Gastroesophageal sphincter (tissue), 3 donors: ENCODE results near the gene WDR26.

Experiments used
- CTCF ChIP-seq, 4 experiments: fragments of 200-600 bp in 2 of 4; fragments of 450-650 bp in 2 of 4; sonication (generic) in 1 of 4; IDR thresholded peaks; one replicate each; pipeline ENCODE4 v1.5.1; 2017 to 2019; ENCODE audit warnings: antibody characterized with exemption in 4 of 4, mild to moderate bottlenecking in 2 of 4, moderate library complexity in 2 of 4
- POLR2AphosphoS5 ChIP-seq: sonication (generic); formaldehyde crosslinking; IDR thresholded peaks from one replicate; pipeline ENCODE4 v1.6.1; 2017; ENCODE audit warnings: antibody characterized with exemption

GRCh38 chr1:224357626-224358124 is 76.9 kb downstream of the WDR26 start:
- TF ChIP-seq CTCF (IDR thresholded peaks at IDR 0.05) (no peak), POLR2AphosphoS5 (no peak)
